ENCODE results near the gene EMILIN1. TPM values are rescaled to one million over a fixed set of nuclear protein-coding genes. Genes with fewer than 3 reads are reported as not detected.

EMILIN1 gene
- total and polyA plus RNA-seq, 2 donors (not counting 3 experiments of a cell fraction or from before 2014, with no cell fraction given): 11.7 to 16.6 TPM

GRCh38 chr2:27069961-27070618, 8.3 kb upstream of the EMILIN1 start:
- no peak overlapping the region for H2AFZ ChIP-seq (ENCODE audit: low read depth, low read length)
- peaks cover 34% of the 10 kb centered on the region for H3K79me2 ChIP-seq (ENCODE audit: control insufficient read depth, insufficient read depth, low read length)
- peaks cover 17% of the 10 kb centered on the region for H3K4me1 ChIP-seq (ENCODE audit: control insufficient read depth, extremely low read depth, insufficient read depth, low read length)
- TF ChIP-seq POLR2A (IDR thresholded peaks at IDR 0.05; ENCODE audit: low read depth, low read length) (no peak), GATA2 (IDR thresholded peaks at IDR 0.05; ENCODE audit: insufficient read depth, insufficient read length, low read depth, low read length) (no peak), CTCF (IDR thresholded peaks at IDR 0.05; ENCODE audit: extremely low read depth in 1 of 2, insufficient read depth in 1 of 2, low read depth in 1 of 2, low read length in 2 of 2) (no peak), MYC (IDR thresholded peaks at IDR 0.05; ENCODE audit: low read depth, low read length) (no peak), FOS (IDR thresholded peaks at IDR 0.05; ENCODE audit: borderline replicate concordance, insufficient read depth, low read length) (no peak), POLR2AphosphoS5 (IDR thresholded peaks at IDR 0.05; ENCODE audit: insufficient read depth, low read depth, low read length) (no peak), JUN (IDR thresholded peaks at IDR 0.05; ENCODE audit: borderline replicate concordance, insufficient read depth, insufficient read length, low read depth) (no peak), EZH2 (IDR thresholded peaks at IDR 0.05; ENCODE audit: borderline replicate concordance, low read depth, low read length, severe bottlenecking) (no peak)
- TF ChIP-seq, protein P1, sequence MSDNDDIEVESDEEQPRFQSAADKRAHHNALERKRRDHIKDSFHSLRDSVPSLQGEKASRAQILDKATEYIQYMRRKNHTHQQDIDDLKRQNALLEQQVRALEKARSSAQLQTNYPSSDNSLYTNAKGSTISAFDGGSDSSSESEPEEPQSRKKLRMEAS (IDR thresholded peaks at IDR 0.05; ENCODE audit: insufficient read depth, insufficient read length): no peak
- ChIA-PET CTCF (interaction anchor here (1.8 kb wide), 1 partner anchor 11 kb away, joined by 7 read pairs; no protein-coding TSS in a partner anchor), POLR2A (no interaction called here)
- peak overlapping the region; percentile 88 for H3K9ac ChIP-seq (replicated peaks; ENCODE audit: extremely low read depth, insufficient read depth, low read length)
- H3K27me3 ChIP-seq (ENCODE audit: control insufficient read depth in 2 of 2, insufficient read depth in 2 of 2, low read length in 2 of 2): no peaks in the 10 kb centered on the region
- peak overlapping the region; percentile 72 for H3K4me2 ChIP-seq (ENCODE audit: insufficient read depth, low read length)
- dilution Hi-C loops (cut with MboI; ENCODE audit: extremely low pct_ligation_motif_present, low sequenced_read_pairs): no loop called here
- H4K20me1 ChIP-seq (replicated peaks; ENCODE audit: control insufficient read depth, extremely low read depth, insufficient read depth, low read length): no peaks in the 10 kb centered on the region
- peak overlapping the region in 2 of 3 experiments; percentile 68 to 85 for H3K4me3 ChIP-seq (replicated peaks in 1 of 3; ENCODE audit: insufficient read depth in 1 of 3, low read depth in 1 of 3, low read length in 3 of 3)
- H3K9me3 ChIP-seq (replicated peaks; ENCODE audit: control insufficient read depth, insufficient read depth, low read length): no peaks in the 10 kb centered on the region
- no peak for DNase-seq (ENCODE audit: low read depth, low spot score)
- no peak for FAIRE-seq
- no peaks in the 10 kb centered on the region for H3K9me1 ChIP-seq (replicated peaks; ENCODE audit: control insufficient read depth, extremely low read depth, insufficient read depth, low read length)
- H3K36me3 ChIP-seq (ENCODE audit: control insufficient read depth in 2 of 2, extremely low read depth in 1 of 2, insufficient read depth in 2 of 2, low read length in 2 of 2): peaks cover 13 to 26% of the 10 kb centered on the region in 2 experiments
- peak overlapping the region; percentile 76 for H3K27ac ChIP-seq (ENCODE audit: insufficient read depth, low read depth, low read length)
- no TSS peak for BruUV-seq (replicated peaks)
- intact Hi-C loops (cut with micrococcal nuclease): no loop called here

All from endothelial cell of umbilical vein (primary cell).